SK-N-DZ (cell line): ENCODE measurements around the gene PIK3R3.

Source experiments
- DNase-seq: peaks from one replicate; pipeline ENCODE4 v3.0.0-alpha.2; 2015; ENCODE audit warnings: low spot score
- small RNA-seq, 2 experiments: library from RNA; depleted of rRNA; stranded (forward); fragments of <200 nt; gene quantifications; one replicate each; pipeline ENCODE3, GENCODE V24; 2014

Gene PIK3R3

DNA sequence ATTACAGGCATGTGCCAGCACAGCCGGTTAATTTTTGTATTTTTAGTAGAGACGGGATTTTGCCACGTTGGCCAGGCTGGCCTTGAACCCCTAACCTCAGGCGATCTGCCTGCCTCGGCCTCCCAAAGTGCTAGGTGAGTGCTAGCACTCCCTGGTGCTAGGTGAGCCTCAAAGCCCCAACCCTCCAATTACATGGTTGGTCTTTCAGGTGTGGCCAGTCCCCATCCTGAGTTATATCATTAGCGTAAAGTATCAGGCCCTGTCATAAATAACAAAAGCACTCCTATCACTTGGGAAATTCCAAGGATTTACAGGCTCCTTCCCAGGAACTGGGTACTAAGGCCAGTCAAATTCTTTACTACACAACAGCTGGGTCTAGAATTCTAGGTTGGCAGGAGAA is 138.0 kb downstream of the PIK3R3 start:
- DNase-seq: no peak

Small RNA genes within 50 kb of the gene (small RNA-seq; reads per million reads assigned to genes)
- 0.03 to 0.04 reads per million in 2 experiments for gene AL358075.3
- 0 reads per million in 2 experiments for gene AL672043.1
